ENCODE measurements around the gene GARNL3. TPM values are rescaled to one million over a fixed set of nuclear protein-coding genes. Genes with fewer than 3 reads are reported as not detected.

GARNL3 gene
- total RNA-seq, 1 donor from 2014 or later, result 162 TPM

- DNase-seq (ENCODE audit: low spot score in 2 of 2), result no peak
- H3K4me3 ChIP-seq, result no peak overlapping the region
- peak overlapping the region; percentile 80 to 84 for H3K27ac ChIP-seq
- peak in 2 of 3 experiments; percentile 23 to 28 for TF ChIP-seq CTCF (IDR thresholded peaks at IDR 0.05)
- H3K4me1 ChIP-seq, result peaks cover 5 to 26% of the 10 kb centered on the region in 2 donors
- peaks cover 28 to 33% of the 10 kb centered on the region in 2 donors for H3K36me3 ChIP-seq
- H3K27me3 ChIP-seq, result no peaks in the 10 kb centered on the region
- intact Hi-C loops (cut with DNase I), result loop anchor here (2.0 kb wide), 1 partner anchor 37 kb away; the partner anchor contains the start of gene SLC2A8
- no peaks in the 10 kb centered on the region for H3K9me3 ChIP-seq
Observed at GRCh38 chr9:127360250-127360649, 95.7 kb downstream of the GARNL3 start.

GRCh38 chr9:127360829-127361228, 96.3 kb downstream of the GARNL3 start:
- Histone ChIP-seq H3K9me3 (no peaks in the 10 kb centered on the region), H3K27ac (peak overlapping the region; percentile 80 to 84), H3K27me3 (no peaks in the 10 kb centered on the region), H3K36me3 (peaks cover 28 to 33% of the 10 kb centered on the region in 2 donors), H3K4me3 (no peak overlapping the region), H3K4me1 (peaks cover 5 to 26% of the 10 kb centered on the region in 2 donors)
- no peak for DNase-seq (ENCODE audit: low spot score in 2 of 2)
- intact Hi-C loops (cut with DNase I), result loop anchor here (2.0 kb wide), 1 partner anchor 36 kb away; the partner anchor contains the start of gene SLC2A8
- peak in 1 of 3 experiments; percentile 12 for TF ChIP-seq CTCF (IDR thresholded peaks at IDR 0.05)

GRCh38 chr9:127361561-127361960, 97.0 kb downstream of the GARNL3 start:
- peaks cover 5 to 26% of the 10 kb centered on the region in 2 donors for H3K4me1 ChIP-seq
- peaks cover 23 to 28% of the 10 kb centered on the region in 2 donors for H3K36me3 ChIP-seq
- intact Hi-C loops (cut with DNase I), result loop anchor here (2.0 kb wide), 1 partner anchor 35 kb away; the partner anchor contains the start of gene SLC2A8

GRCh38 chr9:127362829-127363228, 98.3 kb downstream of the GARNL3 start:
- TF ChIP-seq CTCF (IDR thresholded peaks at IDR 0.05), result no peak
- Histone ChIP-seq H3K4me3 (no peak overlapping the region), H3K4me1 (peaks cover 5 to 26% of the 10 kb centered on the region in 2 donors), H3K36me3 (peaks cover 12 to 18% of the 10 kb centered on the region in 2 donors), H3K27me3 (no peaks in the 10 kb centered on the region), H3K27ac (no peak overlapping the region), H3K9me3 (no peaks in the 10 kb centered on the region)
- no peak for DNase-seq (ENCODE audit: low spot score in 2 of 2)
- intact Hi-C loops (cut with DNase I), result no loop called here

More at GRCh38 chr9:127361561-127361960, 97.0 kb downstream of the GARNL3 start:
- TF ChIP-seq CTCF (IDR thresholded peaks at IDR 0.05), result no peak
- Histone ChIP-seq H3K4me3 (no peak overlapping the region), H3K9me3 (no peaks in the 10 kb centered on the region), H3K27ac (peak overlapping the region; percentile 80 to 84), H3K27me3 (no peaks in the 10 kb centered on the region)
- no peak for DNase-seq (ENCODE audit: low spot score in 2 of 2)

GRCh38 chr9:127365461-127365860, 100.9 kb downstream of the GARNL3 start:
- intact Hi-C loops (cut with DNase I), result no loop called here
- H3K4me1 ChIP-seq, result peaks cover 0 to 11% of the 10 kb centered on the region in 2 donors
- no peaks in the 10 kb centered on the region for H3K9me3 ChIP-seq
- no peak overlapping the region for H3K27ac ChIP-seq
- H3K4me3 ChIP-seq, result no peak overlapping the region
- TF ChIP-seq CTCF (IDR thresholded peaks at IDR 0.05), result no peak
- no peak for DNase-seq (ENCODE audit: low spot score in 2 of 2)
- peaks cover 18 to 21% of the 10 kb centered on the region in 2 donors for H3K36me3 ChIP-seq
- no peaks in the 10 kb centered on the region for H3K27me3 ChIP-seq
